CD4-positive, alpha-beta T cell treated with Interleukin-4 for 4 hours (primary cell): ENCODE results near the gene EFCAB6.

Experiments used
- DNase-seq: peaks from one replicate; pipeline ENCODE4 v3.0.0-alpha.2; 2020

Gene EFCAB6

DNA sequence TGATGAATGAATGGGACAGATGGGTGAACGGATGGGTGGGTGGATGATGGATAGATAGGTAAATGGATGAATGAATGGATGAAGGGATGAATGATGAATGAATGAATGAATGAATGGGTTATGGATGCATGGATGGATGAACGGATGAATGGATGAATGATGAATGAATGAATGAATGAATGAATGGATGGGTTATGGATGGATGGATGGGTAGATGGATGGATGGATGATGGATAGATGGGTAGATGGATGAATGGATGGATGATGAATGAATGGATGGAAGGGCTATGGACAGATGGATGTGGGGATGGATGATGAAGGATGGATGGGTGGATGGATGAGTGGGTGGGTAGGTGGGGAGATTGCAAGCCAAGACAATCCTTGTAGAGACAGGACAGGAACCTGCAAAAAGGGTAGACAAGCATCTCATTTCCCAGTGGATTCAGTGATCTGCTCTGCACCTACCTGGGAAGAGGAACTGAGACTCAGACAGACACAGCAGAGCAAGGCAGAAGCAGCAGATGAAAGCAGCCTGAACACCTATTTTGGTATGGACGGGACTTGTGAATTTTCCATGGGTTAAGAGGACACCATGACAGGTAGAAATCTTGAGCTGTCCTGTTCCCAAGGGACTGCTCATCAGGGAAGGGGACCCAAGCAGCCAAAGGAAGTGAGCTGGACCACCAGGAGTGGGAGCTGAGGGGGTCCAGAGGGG is 68.0 kb downstream of the EFCAB6 start:
- no peak for DNase-seq

DNA sequence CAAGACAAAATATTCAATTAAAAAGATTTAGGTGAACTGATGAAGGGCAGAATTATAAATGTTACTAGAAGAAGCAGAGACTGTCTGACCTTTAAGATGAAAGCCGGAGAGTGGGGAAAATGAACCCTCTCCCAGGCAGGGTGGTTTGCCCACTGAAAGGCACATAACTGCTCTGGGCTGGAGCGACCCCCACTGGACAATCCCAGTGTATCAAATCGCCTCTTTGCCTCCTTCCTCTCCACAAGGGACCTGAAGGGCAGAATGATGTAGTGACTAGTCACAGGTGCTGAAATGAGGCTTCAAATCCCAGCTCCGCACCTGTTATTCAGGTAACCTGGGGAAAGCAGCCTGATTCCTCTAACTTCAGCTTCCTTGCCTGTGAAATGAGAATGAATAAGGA is 69.0 kb downstream of the EFCAB6 start:
- DNase-seq = no peak

DNA sequence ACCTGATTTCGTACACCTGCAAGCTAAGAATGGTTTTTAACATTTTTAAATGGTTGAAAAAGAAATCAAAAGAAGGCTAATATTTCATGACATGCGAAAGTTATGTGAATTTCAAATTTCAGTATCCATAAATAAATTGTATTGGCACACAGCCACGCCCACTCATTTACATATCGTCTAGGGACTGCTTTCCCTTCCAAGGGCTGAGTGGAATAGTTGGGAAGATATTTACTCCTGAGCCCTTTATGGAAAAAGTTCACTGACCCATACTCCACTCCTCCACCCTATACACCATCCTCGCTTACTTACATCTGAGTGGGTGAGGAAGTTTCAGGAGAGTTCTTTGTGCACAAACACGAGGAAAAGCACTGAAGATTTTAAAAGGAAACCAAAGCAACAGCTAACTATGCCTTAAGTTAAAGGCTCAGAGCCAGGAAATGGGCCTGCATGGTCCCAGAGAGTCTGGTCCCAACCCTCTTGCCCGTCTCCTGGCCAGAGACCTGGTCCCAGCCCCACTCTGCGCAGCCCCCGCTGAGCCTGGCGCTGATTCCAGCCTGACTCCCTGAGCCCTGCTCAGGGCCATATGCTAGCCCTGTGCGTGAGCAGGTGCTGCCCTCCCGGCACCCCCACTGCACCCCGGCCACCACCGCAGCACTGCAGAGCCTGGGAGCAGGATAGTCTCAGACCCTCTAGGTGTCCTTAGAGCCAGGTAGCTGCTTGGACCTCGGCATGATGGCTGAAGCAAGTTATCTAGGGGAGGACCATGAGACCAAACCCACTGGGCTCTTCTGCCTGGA is 69.8 kb downstream of the EFCAB6 start:
- no peak for DNase-seq

DNA sequence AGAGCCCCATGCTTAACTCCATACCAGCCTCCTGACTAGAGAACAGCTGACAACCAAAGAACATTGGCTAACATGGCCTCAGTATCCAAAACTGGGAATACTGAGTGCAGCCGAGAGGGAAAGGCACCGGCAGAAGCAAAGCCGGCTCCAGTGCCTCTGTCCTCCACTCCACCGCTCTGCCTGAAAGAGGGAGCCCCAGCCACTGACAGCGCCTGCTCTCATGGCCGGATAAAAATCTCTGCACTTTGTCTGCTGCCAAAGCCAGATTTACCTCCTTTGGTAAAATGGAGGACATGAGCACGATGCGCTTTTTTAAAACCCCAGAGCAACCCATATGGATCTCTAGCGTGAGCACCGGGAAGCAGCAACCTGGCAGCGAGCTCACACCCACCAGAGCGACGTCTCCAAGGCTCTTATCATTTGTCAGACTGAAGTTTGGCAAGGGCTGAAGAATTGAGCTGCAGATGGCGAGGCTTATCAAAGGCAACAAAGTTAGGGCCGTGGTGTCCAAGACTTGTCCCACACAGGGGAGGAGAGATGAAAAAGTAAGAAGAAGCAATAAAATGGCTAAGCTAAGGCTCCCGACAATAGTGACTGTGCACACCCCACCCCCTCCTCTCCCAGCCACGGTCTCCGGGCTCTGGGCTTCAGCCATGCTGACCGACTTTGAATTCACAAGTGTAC is 71.4 kb downstream of the EFCAB6 start:
- no peak for DNase-seq

DNA sequence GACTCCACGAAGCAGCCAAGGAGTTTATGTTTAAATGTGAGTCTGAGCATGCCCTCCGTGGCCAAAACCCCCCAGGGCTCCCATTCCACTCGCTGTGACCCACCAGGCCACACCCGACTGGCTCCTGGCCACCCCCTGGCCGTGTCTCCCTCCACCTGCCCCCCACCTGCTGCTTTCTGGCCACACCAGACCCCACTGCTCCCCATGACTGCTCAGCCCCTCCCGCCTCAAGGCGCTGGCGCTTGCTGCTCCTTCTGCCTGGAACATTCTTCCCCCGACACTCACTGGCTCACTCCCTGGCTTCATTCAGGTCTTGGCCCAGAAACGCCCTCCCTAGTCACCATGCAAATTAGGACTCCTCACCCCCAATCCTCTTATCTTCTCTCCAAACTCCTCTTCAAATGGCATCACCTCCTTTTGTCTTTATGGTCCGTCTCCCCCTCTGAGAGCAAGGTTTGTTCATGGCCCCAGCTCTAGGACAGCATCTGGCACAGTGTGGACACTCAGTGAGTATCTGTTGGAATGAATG is 72.2 kb downstream of the EFCAB6 start:
- DNase-seq = no peak

DNA sequence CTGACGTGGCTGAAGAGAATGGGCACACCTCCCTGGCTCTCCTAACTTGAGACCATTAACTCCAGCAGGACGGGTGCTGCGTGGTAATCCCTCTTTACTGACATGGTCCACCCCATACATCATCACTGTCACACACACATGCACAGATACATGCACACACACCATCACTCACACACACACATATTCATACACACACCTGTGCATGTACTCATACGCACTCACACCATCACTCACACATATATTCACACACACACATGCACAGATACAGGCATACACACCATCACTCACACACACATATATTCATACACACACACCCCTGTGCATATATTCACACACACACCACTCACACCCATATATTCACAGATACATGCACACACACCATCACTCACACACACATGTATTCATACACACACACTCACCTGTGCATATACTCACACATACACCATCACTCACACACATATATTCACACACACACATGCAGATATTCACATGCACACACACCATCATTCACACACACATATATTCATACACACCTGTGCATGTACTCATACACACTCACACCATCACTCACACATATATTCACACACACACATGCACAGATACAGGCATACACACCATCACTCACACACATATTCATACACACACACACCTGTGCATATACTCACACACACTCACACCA is 74.8 kb downstream of the EFCAB6 start:
- DNase-seq = no peak

GRCh38 chr22:43736651-43737050 is 75.5 kb downstream of the EFCAB6 start:
- no peak for DNase-seq

- no peak for DNase-seq
These were observed 77.5 kb downstream of the EFCAB6 start for GRCh38 chr22:43734370-43735150.

- DNase-seq = no peak
These were observed 79.0 kb downstream of the EFCAB6 start for GRCh38 chr22:43733138-43733537.

- DNase-seq = no peak
These were observed 80.1 kb downstream of the EFCAB6 start for GRCh38 chr22:43731988-43732387.

DNA sequence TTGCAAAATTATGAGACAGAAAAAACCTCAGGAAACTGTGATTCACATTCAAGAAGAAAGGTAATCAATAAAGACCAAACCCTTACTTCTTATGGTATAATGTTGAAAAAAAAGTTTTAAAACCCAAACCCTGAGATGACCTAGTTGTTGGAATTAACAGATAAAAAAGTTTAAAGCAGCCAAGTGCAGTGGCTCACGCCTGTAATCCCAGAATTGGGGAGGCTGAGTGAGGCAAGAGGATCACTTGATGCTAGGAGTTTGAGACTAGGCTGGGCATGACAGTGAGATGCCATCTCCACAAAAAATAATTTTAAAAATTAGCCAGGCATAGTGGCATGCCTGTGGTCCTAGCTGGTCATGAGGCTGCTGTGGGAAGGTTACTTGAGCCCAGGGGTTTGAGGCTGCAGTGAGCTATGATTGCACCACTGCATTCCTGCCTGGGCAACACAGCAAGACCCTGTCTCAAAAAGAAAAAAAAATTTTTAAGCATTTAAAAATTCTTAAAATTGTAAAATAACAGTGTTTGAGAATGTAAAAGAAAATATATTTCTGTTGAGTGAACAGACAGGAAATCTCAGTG is 85.1 kb downstream of the EFCAB6 start:
- no peak for DNase-seq

- no peak for DNase-seq
These were observed 85.8 kb downstream of the EFCAB6 start for GRCh38 chr22:43726322-43726721.

DNA sequence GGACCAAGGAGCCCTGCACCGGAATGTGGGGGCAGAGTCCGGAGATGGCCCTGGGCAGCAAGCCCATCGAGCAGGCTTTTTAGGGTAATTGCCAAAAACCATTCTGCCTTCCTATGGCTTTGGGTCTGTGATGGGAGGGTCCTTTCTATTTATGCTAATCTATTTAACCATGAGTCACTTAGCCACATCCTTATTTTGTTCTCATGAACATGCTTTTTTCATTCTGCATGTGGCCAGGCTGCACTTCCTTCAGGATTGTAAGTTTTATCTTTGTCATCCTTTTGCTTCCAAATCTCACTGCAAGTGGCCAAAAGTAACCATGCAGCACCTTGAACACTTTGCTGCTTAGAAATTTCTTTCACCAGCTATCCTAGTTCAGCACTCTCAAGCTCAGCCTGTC is 88.3 kb downstream of the EFCAB6 start:
- no peak for DNase-seq

DNA sequence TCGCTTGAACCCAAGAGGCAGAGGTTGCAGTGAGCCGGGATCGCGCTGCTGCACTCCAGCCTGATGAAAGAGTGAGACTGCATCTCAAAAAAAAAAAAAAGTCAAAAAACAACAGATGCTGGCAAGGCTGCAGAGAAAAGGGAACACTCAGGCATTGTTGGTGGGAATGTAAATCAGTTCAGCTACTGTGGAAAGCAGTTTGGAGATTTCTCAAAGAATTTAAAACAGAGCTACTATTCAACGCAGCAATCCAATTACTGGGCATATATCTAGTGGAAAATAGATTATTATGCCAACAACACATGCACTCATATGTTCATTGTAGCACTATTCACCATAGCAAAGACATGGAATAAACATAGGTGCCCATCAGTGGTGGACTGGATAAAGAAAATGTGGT is 89.7 kb downstream of the EFCAB6 start:
- DNase-seq = no peak

DNA sequence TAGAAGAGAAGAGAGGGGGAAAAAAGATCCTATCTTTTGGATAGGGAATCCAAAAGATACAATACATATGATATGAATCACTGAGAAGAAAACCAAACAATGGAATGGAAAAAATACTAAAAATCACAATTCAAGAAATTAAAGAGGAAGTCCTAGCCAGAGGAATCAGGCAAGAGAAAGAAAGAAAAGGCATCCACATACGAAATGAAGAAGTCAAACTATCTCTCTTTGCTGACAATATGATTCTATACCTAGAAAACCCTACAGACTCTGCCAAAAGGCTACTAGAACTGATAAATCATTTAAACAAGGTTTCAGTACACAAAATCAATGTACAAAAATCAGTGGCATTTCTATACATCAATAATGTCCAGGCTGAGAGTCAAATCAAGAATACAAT is 91.4 kb downstream of the EFCAB6 start:
- DNase-seq = no peak

DNA sequence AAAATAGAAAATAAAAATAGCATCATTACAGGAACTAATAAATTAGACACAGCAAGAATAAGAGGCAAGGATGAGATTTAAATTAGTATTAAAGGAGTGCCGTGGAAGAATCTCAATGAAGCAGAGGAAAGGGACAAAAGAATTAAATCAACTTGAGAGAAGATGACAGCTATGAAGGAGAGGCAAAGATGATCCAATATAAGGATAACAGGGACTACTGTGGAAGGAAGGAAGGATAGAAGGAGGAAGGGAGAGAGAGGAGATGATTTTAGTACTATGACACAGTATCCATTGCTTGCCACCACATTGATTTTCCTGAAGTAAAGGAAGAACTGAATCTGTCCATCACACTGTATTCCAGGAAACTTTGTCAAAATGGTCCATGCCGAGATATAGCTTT is 98.0 kb downstream of the EFCAB6 start:
- no peak for DNase-seq

DNA sequence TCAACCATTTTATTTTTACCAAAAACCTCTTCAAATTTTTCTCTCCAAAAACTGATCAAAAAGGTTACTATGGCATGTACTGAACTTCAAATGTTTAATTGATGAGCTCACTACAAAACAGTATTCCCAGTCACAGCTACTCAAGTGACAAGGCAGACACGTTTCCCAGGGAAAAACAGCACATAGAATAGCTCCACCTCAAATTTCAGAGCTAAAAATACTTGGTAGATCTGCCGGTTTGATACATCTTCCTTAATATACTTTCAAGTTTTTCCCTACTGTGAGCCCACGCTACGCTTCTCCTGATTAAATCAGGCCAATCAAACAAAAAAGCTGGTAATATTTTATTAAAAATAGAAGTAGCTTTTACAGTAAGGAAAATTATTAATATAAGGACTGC is 100.4 kb downstream of the EFCAB6 start:
- DNase-seq = no peak

DNA sequence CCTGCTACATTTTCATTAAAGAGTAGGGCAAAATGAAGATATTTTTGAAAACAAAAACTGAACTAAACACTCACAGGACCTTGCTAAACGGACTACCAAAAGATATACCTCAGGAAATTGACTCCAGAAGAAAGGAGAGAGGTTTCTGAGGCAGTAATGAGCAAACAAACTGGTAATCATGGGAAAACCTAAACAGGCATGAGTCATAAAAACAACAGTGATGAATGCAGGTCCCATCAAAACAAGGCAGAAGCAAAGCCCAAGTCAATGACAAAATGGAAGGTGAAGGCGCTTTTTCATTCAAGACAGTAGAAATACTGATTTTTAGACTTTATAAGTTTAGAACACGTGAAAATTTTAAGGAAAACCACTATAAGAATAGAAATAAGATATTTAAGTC is 104.5 kb downstream of the EFCAB6 start:
- no peak for DNase-seq

DNA sequence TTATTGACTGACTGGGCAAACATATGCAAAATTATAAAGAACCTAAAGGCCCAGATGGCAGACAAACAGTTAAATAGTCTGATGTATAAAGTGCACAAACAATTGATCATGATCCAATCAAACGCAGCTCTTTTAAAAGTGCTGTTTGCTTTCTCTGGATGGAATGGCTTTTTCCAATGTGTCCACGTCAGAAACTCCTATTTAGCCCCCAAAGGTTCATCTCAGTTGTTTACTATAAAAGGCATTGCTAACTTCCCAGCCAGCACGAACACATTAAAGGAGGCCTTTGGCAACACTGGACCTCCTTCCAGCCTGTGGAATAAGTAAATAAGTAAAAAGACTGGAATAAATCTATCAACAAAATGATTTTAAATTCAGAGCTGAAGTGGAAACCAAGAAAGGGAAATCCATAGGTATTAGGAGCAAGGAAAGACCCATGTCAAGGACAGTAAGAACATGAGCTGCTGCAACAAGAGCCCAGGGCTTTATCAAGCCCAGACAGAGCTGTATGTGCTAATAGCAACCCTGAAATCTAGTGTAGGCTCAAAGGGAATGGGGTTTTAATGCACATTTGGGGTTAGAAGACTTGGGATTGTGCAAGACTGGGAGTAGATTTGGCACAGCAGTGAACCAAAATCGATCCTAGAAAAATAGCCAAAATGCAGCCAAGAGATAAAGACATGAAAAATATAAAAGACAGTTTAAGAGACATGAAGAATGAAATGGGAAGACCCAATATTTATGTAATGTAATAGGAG is 105.4 kb downstream of the EFCAB6 start:
- no peak for DNase-seq

DNA sequence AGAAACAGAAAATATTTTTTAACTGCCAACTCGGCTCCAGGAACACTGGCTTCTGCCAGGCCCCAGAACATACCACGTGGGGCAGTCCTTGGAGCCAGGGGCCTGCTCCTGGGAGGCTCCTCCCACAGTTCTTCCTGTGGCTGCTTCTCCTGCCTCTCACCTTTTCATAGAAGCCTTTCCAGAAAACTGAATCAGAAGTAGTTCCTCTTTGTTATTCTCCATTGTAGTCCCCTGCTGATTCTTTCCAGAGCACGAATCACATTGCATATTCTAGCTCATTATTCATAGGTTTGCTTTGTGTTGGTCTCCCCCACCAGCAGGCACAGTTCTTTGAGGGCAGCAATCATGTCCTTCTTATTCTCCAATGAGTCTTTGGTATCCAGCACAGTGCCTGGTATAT is 106.0 kb downstream of the EFCAB6 start:
- DNase-seq = no peak

DNA sequence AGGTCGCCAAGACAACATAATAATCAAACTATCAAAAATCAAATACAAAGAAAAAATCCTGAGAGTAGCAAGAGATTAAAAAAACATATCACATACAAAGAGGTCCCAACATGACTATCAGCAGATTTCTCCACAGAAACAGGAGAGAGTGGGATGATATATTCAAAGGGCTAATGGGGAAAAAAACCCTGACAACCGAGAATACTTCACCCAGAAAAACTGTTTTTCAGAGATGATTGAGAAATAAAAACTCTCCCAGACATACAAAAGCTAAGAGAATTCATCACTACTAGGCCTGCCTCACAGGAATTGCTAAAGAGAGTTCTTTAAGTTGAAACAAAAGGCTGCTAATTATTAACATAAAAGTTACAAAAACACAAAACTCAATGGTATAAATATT is 108.1 kb downstream of the EFCAB6 start:
- no peak for DNase-seq
